ENCODE data around the gene CCDC121. TPM values are rescaled to one million over a fixed set of nuclear protein-coding genes. Genes with fewer than 3 reads are reported as not detected.
"Not testable (repeated sequence)": the region's sequence is repeated elsewhere in the genome, so short reads cannot be mapped to it uniquely, and the experiment has no call there.

Gene CCDC121
- total RNA-seq, 1 donor = 0.84 TPM

DNA sequence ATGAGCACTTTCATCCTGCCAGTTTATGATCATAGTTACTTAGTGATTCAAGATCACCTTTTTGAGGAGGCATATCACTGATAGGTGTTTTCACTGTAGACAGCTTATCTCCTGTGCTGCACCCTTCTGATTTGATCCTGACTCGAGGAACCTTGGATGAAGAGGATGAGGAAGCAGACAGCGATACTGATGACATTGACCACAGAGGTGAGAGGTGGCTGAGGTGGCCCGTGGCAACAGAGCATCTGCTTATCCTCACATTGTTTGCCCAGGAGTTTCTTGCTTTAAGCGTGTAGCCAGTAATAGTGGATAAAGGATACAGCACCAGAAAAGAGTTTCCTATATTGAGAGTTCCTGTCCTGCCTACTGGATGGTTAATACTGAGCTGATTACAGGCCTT, 18.9 kb upstream of the CCDC121 start:
- H3K9me3 ChIP-seq (ENCODE audit: low read depth, low read length) = no peaks in the 10 kb centered on the region
- H3K4me3 ChIP-seq (ENCODE audit: low read length) = no peak overlapping the region
- H3K4me1 ChIP-seq (ENCODE audit: insufficient read depth, low read length) = no peaks in the 10 kb centered on the region
- H3K27me3 ChIP-seq (ENCODE audit: insufficient read depth, low read length) = no peaks in the 10 kb centered on the region

DNA sequence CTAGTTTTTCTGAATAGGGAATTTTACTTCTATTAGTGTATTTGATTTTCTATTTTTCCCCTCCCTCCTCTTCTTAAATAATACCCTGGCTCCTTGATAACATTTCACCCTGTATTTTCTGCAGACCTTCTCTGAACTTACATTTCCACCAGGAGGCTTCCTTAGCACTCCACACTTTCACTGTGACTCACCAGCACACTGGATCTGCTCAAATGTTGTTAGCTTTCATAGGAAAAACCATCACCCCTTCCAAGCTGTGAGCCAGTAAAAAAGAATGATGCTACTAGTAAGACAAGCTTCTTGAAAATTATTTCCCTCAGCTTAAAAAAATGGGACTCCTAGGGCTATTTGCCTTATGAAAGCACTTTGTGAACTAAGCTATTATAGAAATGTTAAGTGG, 18.5 kb upstream of the CCDC121 start:
- Histone ChIP-seq H3K9me3 (ENCODE audit: low read depth, low read length) (no peaks in the 10 kb centered on the region), H3K4me1 (ENCODE audit: insufficient read depth, low read length) (no peaks in the 10 kb centered on the region), H3K27me3 (ENCODE audit: insufficient read depth, low read length) (no peaks in the 10 kb centered on the region), H3K4me3 (ENCODE audit: low read length) (no peak overlapping the region)

DNA sequence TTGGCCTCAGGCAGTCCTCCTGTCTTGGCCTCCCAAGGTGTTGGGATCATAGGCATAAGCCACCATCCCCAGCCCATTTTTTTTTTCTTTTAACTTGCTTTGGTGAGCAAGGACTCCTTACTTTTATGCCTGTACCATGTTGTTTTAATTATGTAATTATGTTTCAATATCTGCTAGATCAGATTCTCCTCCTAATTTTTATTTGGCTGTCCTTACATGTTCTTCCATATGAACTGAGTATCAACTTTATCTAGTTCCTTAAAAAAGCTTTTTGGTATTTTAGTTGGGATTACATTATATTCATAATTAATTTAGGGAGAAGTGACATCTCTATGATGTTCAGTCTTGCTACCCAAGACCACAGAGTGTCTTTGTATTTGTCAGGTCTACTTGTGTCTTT, 16.4 kb upstream of the CCDC121 start:
- Histone ChIP-seq H3K4me3 (ENCODE audit: low read length) (no peak overlapping the region), H3K27me3 (ENCODE audit: insufficient read depth, low read length) (no peaks in the 10 kb centered on the region), H3K9me3 (ENCODE audit: low read depth, low read length) (no peaks in the 10 kb centered on the region), H3K4me1 (ENCODE audit: insufficient read depth, low read length) (no peaks in the 10 kb centered on the region)

DNA sequence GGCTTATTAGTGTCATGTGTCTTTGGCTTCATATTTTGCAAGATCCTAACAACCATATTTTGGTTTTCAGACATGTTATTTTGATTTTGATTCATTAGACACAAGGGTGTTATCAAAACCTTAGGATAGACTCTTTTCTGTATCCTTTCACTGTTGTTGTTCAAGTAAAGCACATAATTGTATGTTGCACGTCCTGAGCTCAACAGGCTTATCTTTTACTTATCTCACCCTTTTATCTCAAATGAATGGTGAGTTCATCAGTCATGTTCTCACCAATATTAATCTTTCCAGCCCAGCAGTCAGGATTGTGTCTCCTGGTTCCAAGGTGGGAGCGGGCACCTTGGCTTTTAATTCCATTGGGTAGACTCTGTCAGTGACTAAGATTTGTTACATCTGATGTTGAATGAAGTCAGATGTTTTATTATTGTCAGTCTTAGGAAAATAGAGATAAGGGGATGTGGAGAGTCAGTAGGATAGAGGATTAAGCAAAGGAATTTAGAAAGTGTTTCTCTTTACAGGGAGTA, 12.0 kb upstream of the CCDC121 start:
- no peaks in the 10 kb centered on the region for H3K4me1 ChIP-seq (ENCODE audit: insufficient read depth, low read length)
- no peaks in the 10 kb centered on the region for H3K27me3 ChIP-seq (ENCODE audit: insufficient read depth, low read length)
- no peak overlapping the region for H3K4me3 ChIP-seq (ENCODE audit: low read length)

DNA sequence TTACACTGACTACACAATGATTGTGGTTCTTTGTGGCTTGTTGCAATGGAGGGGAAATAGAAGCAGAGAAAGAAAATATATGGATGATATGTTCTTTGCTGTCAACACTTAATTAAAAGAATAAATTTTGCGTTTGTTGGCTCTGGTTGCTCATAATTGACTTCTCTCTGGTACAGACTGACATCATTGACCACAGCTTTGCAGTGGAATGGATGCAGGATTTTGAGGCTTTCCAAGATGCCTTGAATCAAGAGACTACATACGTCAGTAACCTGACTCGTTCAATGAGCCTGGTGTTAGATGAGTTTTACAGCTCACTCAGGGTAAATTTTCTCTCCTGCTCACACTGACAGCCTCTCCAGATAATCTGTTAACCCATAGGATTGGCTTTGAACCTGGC, 9.9 kb upstream of the CCDC121 start:
- H3K9me3 ChIP-seq (ENCODE audit: low read depth, low read length) = no peaks in the 10 kb centered on the region
- H3K27me3 ChIP-seq (ENCODE audit: insufficient read depth, low read length) = no peaks in the 10 kb centered on the region
- no peaks in the 10 kb centered on the region for H3K4me1 ChIP-seq (ENCODE audit: insufficient read depth, low read length)

More for the DNA sequence above, 12.0 kb upstream of the CCDC121 start:
- H3K9me3 ChIP-seq (ENCODE audit: low read depth, low read length) = no peaks in the 10 kb centered on the region

DNA sequence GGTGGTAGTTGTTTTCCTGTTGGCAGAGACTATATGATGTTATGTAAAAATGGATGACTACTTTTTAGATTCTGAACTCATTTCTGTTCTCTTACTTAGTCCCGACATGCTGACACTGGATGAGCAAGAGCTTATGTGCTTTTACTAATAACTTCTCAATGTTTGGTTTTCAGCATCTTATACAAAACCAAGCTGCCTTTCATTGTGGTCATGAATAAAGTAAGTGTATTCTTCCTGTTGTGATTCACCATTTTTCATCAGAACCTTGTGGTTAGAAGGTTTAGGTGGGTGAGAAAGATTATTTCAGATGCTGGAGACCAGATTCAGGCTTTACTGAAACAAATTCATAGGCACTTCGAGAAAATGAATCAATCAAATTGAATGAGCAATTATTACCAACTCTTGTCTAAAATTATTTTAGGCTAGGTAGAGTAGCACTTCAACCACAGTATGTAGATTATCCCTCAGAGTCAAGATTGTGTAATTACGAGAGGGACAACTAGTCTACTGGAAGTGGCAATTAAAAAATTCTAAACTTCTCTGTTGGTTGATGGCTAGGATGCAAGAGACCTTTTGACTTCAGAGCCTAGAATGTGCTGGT, 9.3 kb upstream of the CCDC121 start:
- Histone ChIP-seq H3K9me3 (ENCODE audit: low read depth, low read length) (no peaks in the 10 kb centered on the region), H3K4me1 (ENCODE audit: insufficient read depth, low read length) (no peaks in the 10 kb centered on the region), H3K27me3 (ENCODE audit: insufficient read depth, low read length) (no peaks in the 10 kb centered on the region), H3K4me3 (ENCODE audit: low read length) (no peak overlapping the region)

More for the DNA sequence above, 9.9 kb upstream of the CCDC121 start:
- no peak overlapping the region for H3K4me3 ChIP-seq (ENCODE audit: low read length)

DNA sequence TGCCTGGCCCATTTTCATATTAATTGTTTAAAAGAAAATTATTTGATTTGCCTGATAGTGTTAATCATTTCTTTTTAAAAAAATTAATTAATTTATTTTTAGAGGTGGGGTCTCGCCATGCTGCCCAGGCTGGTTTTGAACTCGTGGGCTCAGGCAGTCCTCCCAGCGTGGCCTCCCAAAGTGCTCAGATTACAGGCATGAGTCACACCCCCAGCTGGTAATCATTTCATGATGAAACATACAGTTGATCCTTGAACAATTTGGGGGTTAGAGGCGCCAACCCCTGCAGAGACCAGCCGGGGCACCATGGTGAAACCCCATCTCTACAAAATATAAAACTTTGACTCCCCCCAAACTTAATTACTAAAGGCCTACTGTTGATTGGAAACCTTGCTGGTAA, 8.0 kb upstream of the CCDC121 start:
- Histone ChIP-seq H3K4me3 (ENCODE audit: low read length) (no peak overlapping the region), H3K9me3 (ENCODE audit: low read depth, low read length) (no peaks in the 10 kb centered on the region), H3K27me3 (ENCODE audit: insufficient read depth, low read length) (no peaks in the 10 kb centered on the region), H3K4me1 (ENCODE audit: insufficient read depth, low read length) (no peaks in the 10 kb centered on the region)

DNA sequence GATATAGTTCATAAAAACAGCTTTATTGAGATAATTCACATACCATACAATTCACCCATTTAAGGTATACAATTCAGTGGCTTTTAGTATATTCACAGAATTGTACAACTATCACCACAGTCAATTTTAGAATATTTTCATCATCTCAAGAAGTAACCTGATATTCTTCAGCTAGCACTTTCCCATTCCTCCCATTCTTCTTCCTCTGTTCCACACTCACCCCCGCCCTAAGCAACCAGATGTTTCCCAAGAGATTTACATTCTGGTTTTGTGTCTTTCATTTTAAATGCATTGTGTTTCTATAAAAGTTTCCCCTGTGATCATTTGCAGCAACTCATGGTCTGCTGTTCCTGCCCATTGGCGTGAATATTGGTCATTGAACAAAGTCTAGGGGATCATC, 5.5 kb upstream of the CCDC121 start:
- Histone ChIP-seq H3K4me1 (ENCODE audit: insufficient read depth, low read length) (peaks cover 10% of the 10 kb centered on the region), H3K27me3 (ENCODE audit: insufficient read depth, low read length) (no peaks in the 10 kb centered on the region), H3K4me3 (ENCODE audit: low read length) (no peak overlapping the region), H3K9me3 (ENCODE audit: low read depth, low read length) (no peaks in the 10 kb centered on the region)

DNA sequence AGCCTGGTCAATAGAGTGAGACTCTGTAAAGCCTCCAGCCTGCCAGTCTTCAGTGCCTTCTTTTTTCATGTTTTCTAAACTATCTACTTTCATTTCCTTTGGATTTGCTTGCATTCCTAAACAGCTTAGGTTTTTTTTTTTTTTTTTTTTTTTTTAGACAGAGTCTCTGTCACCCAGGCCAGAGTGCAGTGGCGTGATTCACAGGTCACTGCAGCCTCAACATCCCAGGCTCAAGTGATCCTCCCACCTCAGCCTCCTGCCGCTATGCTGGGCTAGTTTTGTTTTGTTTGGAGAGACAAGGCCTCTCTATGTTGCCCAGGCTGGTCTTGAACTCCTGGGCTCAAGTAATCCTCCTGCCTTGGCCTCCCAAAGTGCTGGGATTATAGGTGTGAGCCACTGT, 1.4 kb upstream of the CCDC121 start:
- H3K4me3 ChIP-seq (ENCODE audit: low read length); H3K9me3 ChIP-seq (ENCODE audit: low read depth, low read length); H3K27me3 ChIP-seq (ENCODE audit: insufficient read depth, low read length): not testable (repeated sequence)
- peaks cover 30% of the 10 kb centered on the region for H3K4me1 ChIP-seq (ENCODE audit: insufficient read depth, low read length)

DNA sequence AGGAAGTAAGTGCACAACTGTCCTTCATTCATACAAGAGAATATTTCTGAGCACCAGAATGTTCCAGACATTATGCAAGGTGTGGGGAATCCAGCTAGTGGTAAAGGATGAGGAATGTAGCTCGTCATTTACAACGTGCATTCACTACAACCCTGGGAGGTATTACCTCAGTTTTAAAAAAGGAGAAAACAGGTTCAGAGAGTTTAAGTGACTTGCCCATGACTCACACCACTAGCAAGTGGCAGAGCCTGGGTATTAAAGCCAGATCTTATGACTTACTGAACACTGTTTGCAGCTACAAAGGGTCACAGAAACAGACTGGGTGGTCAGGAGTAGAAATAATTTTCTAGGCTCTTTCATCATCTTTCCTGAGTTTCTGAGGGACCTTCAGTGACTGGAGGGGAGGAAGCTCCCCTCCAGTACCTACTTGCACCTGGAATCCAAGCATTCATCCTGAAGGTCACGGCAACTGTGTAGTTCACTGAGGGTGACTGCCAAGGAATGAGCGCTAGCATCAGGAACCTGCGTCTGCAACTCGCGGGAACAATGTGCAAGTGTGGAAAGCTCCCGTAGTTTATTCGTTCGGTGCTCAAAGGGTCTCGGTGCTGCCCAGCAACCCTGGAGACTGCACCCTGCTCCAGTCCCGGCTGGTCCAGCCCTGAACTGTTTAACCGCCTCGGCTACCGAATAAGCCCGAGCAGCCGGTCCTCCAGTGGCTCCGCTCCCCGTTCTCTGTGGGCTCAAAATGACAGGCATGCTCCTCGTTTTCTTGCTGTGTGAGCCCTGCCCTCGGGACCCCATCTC, 647 bp downstream of the CCDC121 start:
- Histone ChIP-seq H3K4me3 (ENCODE audit: low read length) (peak overlapping the region; percentile 88), H3K4me1 (ENCODE audit: insufficient read depth, low read length) (peaks cover 30% of the 10 kb centered on the region)

DNA sequence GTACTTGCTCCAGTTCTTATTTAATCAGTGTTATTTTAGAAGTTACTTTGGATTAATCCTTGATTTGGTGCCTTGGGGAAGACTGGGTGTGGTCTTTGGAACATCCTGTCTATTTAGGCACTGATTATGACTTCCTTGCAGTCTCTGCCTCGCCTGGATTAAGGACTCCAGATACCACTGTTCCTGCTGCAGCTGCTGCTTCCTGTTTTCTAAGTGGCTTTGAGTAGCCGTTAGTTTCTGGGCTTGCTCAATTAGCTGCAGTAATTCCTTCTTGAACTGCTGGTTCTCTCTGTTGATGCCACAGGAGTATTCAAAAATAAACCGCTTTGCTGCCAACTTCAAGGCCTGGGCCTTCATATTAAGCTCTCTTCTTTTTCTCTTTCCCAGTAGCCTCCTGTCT, 1.9 kb downstream of the CCDC121 start:
- not testable (repeated sequence) for H3K4me3 ChIP-seq (ENCODE audit: low read length); H3K9me3 ChIP-seq (ENCODE audit: low read depth, low read length); H3K27me3 ChIP-seq (ENCODE audit: insufficient read depth, low read length)
- H3K4me1 ChIP-seq (ENCODE audit: insufficient read depth, low read length) = peaks cover 30% of the 10 kb centered on the region

More for the DNA sequence above, 647 bp downstream of the CCDC121 start:
- Histone ChIP-seq H3K9me3 (ENCODE audit: low read depth, low read length) (no peaks in the 10 kb centered on the region), H3K27me3 (ENCODE audit: insufficient read depth, low read length) (no peaks in the 10 kb centered on the region)

DNA sequence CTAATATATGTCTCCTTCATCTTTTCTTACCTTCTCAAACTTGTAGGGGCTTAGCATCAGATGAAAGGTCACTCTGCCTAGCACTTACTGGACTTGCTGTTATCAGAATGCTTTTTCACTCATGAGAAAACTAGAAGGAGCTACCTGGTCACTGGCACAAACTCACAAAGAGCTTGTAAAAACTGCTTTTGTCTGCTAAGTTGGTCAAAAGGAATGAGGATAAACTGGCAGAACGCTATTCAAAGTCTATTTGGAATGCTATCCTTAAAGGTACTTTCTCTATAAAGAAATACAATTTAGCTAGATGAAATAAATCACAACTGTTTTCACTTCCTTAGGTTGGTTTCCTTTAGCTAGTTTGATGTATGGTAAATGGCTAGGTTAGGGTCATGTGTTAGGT, 2.5 kb downstream of the CCDC121 start:
- H3K27me3 ChIP-seq (ENCODE audit: insufficient read depth, low read length); H3K4me3 ChIP-seq (ENCODE audit: low read length); H3K9me3 ChIP-seq (ENCODE audit: low read depth, low read length): not testable (repeated sequence)
- peaks cover 30% of the 10 kb centered on the region for H3K4me1 ChIP-seq (ENCODE audit: insufficient read depth, low read length)

DNA sequence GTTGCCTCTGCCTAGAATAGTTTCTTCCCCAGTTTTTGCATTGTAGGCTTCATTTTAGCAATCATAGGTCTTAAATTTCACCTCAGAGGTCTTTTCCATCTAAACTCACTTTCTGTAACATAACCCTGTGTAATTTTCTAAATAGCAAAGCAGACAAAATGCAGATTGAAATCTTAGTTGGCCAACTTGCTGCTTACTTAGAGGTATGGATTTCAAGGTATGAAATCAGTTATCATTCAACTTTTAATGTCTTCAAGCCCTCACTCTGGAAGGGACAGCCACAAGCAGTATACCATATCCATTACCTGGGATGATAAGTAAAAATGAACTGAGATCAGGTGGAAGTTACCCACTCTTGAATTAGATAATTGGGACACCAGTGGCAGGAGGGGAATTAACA, 3.9 kb downstream of the CCDC121 start:
- Histone ChIP-seq H3K4me3 (ENCODE audit: low read length) (no peak overlapping the region), H3K9me3 (ENCODE audit: low read depth, low read length) (no peaks in the 10 kb centered on the region), H3K27me3 (ENCODE audit: insufficient read depth, low read length) (no peaks in the 10 kb centered on the region), H3K4me1 (ENCODE audit: insufficient read depth, low read length) (peaks cover 26% of the 10 kb centered on the region)

DNA sequence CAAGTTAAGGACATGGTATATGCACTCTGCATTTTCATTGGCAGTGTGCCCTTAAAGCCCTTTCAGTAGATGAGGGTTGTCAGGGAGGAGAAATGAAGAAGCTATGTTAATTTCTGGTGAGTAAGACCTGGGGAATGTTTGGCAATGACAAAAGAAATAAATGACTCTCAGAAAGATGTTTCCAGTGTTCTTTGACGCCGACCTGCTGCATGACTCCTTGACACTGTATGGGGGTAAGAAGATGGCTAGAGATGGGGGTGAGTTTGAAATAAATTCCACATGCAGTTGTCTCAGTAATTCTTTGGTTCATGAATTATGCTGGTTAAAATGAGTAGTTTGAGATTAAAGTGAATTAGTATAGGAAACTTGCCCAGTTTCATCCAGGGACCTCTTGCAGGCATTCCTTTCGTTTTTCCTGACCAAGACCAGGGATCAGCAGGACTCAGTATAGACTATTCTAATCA, 5.9 kb downstream of the CCDC121 start:
- H3K9me3 ChIP-seq (ENCODE audit: low read depth, low read length) = no peaks in the 10 kb centered on the region
- H3K4me3 ChIP-seq (ENCODE audit: low read length) = no peak overlapping the region
- H3K27me3 ChIP-seq (ENCODE audit: insufficient read depth, low read length) = no peaks in the 10 kb centered on the region

DNA sequence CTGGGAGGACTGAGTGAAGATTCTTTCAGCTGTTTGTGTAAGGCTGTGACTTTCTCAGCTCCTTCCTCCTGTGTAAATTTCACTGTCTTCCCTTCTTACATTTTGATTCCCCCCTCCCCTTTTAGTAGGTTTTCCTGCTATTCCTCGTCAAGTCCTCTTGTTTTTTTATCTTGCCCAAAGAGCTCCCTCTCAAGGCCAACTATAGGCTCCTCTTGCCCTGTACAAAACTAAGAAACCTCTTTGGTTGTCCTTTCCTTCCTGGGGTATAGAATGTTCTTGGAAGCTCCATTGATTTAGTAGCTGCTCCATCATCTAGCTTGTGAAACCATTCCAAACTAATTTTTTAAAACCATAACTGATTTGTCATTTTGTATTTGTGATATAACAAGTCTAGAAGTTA, 7.3 kb downstream of the CCDC121 start:
- Histone ChIP-seq H3K27me3 (ENCODE audit: insufficient read depth, low read length) (no peaks in the 10 kb centered on the region), H3K4me1 (ENCODE audit: insufficient read depth, low read length) (no peaks in the 10 kb centered on the region), H3K9me3 (ENCODE audit: low read depth, low read length) (no peaks in the 10 kb centered on the region), H3K4me3 (ENCODE audit: low read length) (no peak overlapping the region)

More for the DNA sequence above, 5.9 kb downstream of the CCDC121 start:
- peaks cover 13% of the 10 kb centered on the region for H3K4me1 ChIP-seq (ENCODE audit: insufficient read depth, low read length)

DNA sequence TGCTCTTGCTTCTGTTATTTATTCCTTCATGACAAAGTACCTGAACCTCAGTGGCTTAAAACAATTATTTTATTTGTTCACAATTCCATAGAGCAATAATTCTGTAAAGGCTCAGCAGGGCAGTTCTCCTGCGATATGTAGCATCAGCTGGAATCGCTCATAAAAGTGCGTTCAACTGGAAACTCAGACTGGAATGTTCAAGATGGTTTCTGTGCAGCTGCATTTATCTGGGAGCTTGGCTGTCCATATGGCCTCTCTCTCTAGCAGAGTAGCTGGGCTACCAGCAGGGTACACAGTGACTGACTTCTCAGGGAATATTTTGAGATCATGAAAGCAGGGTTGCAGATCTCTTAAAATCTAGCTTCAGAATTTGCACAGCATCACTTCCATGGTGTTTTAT, 13.5 kb downstream of the CCDC121 start:
- no peak overlapping the region for H3K4me3 ChIP-seq (ENCODE audit: low read length)
- H3K9me3 ChIP-seq (ENCODE audit: low read depth, low read length) = no peaks in the 10 kb centered on the region
- no peaks in the 10 kb centered on the region for H3K4me1 ChIP-seq (ENCODE audit: insufficient read depth, low read length)
- no peaks in the 10 kb centered on the region for H3K27me3 ChIP-seq (ENCODE audit: insufficient read depth, low read length)
